Endothelial cell of umbilical vein (primary cell): Measurements from ENCODE around the gene SRRM3. TPM values are rescaled to one million over a fixed set of nuclear protein-coding genes. Genes with fewer than 3 reads are reported as not detected.

Experiments used
- BruUV-seq: library from RNA; stranded (reverse); fragments of 400-500 nt; replicated peaks from 2 replicates; lab custom pipeline; 2021; lab: Mats Ljungman, UMichigan
- CTCF ChIA-PET: fragments of 300-600, 350-600 bp; sonication (Branson Sonifier 250); formaldehyde crosslinking; loops from one replicate; lab custom pipeline; 2021; ENCODE audit warnings: antibody characterized with exemption, inconsistent platforms; lab: Charles Lee
- POLR2A ChIA-PET: fragments of 300-600, 350-600 bp; sonication (Branson Sonifier 250); formaldehyde crosslinking; loops from one replicate; lab custom pipeline; 2021; ENCODE audit warnings: antibody characterized with exemption, inconsistent platforms; lab: Charles Lee
- DNase-seq: peaks from one replicate; pipeline ENCODE4 v3.0.0-alpha.2; 2011; ENCODE audit warnings: low read depth, low spot score
- FAIRE-seq: peaks from 2 replicates; lab custom pipeline; 2011; peaks lifted over from hg19 to GRCh38; lab: Jason Lieb, UNC
- H2AFZ ChIP-seq: 2 replicates; pipeline ENCODE4 v1.6.0; 2012; ENCODE audit warnings: low read depth, low read length, control low read depth, inconsistent platforms
- H3K27ac ChIP-seq: 2 replicates; pipeline ENCODE4 v1.5.1; 2011; ENCODE audit warnings: low read depth, mild to moderate bottlenecking, control low read depth, low read length, moderate library complexity; ENCODE audit not compliant: insufficient read depth
- H3K27me3 ChIP-seq, 2 experiments: 2 replicates each; pipeline versions ENCODE4 v1.6.0 to v1.6.1; 2011; ENCODE audit warnings: low read length in 2 of 2, mixed read lengths in 1 of 2; ENCODE audit not compliant: control insufficient read depth in 2 of 2, insufficient read depth in 2 of 2
- H3K36me3 ChIP-seq, 2 experiments: 2 replicates in 1 of 2; 3 replicates in 1 of 2; pipeline ENCODE4 v1.5.1; 2011; ENCODE audit warnings: low read length in 2 of 2, mild to moderate bottlenecking in 1 of 2, moderate library complexity in 1 of 2; ENCODE audit not compliant: control insufficient read depth in 2 of 2, insufficient read depth in 2 of 2; ENCODE audit errors: extremely low read depth in 1 of 2
- H3K4me1 ChIP-seq: 3 replicates; pipeline ENCODE4 v1.5.1; 2011; ENCODE audit warnings: mild to moderate bottlenecking, low read length; ENCODE audit not compliant: control insufficient read depth, insufficient read depth; ENCODE audit errors: extremely low read depth
- H3K4me2 ChIP-seq: 2 replicates; pipeline ENCODE4 v1.6.1; 2011; ENCODE audit warnings: low read length, control low read depth, mixed read lengths; ENCODE audit not compliant: insufficient read depth
- H3K4me3 ChIP-seq, 3 experiments: fragments of 200-600 bp in 1 of 3; sonication (generic), shearing (Covaris generic) in 1 of 3; replicated peaks in 1 of 3; 2 replicates each; pipeline ENCODE4 v1.5.1; 2011 to 2016; ENCODE audit warnings: control low read depth in 3 of 3, low read length in 3 of 3, mild to moderate bottlenecking in 2 of 3, inconsistent platforms in 1 of 3, low read depth in 1 of 3, moderate library complexity in 1 of 3; ENCODE audit not compliant: insufficient read depth in 1 of 3
- H3K79me2 ChIP-seq: 2 replicates; pipeline ENCODE4 v1.6.0; 2012; ENCODE audit warnings: low read length, inconsistent platforms; ENCODE audit not compliant: control insufficient read depth, insufficient read depth
- H3K9ac ChIP-seq: replicated peaks from 2 replicates; pipeline ENCODE3; 2011; ENCODE audit warnings: low read length, control low read depth; ENCODE audit not compliant: insufficient read depth; ENCODE audit errors: extremely low read depth
- H3K9me1 ChIP-seq: replicated peaks from 3 replicates; pipeline ENCODE4 v1.6.0; 2011; ENCODE audit warnings: mild to moderate bottlenecking, low read length; ENCODE audit not compliant: control insufficient read depth, insufficient read depth; ENCODE audit errors: extremely low read depth
- H3K9me3 ChIP-seq: replicated peaks from 2 replicates; pipeline ENCODE4 v1.5.1; 2012; ENCODE audit warnings: low read length, inconsistent platforms; ENCODE audit not compliant: control insufficient read depth, insufficient read depth
- H4K20me1 ChIP-seq: replicated peaks from 2 replicates; pipeline ENCODE3; 2011; ENCODE audit warnings: mild to moderate bottlenecking, low read length; ENCODE audit not compliant: control insufficient read depth, insufficient read depth; ENCODE audit errors: extremely low read depth
- CTCF ChIP-seq, 2 donors: IDR thresholded peaks; 1 replicate in 1 of 2; 2 replicates in 1 of 2; pipeline ENCODE4 v1.5.1; 2011; ENCODE audit warnings: low read length in 2 of 2, mild to moderate bottlenecking in 2 of 2, moderate library complexity in 2 of 2, control low read depth in 1 of 2, inconsistent platforms in 1 of 2, low read depth in 1 of 2; ENCODE audit not compliant: insufficient read depth in 1 of 2; ENCODE audit errors: extremely low read depth in 1 of 2
- EZH2 ChIP-seq: IDR thresholded peaks from 2 replicates; pipeline ENCODE4 v1.6.1; 2012; ENCODE audit warnings: borderline replicate concordance, low read depth, mild to moderate bottlenecking, moderate library complexity, low read length, inconsistent platforms; ENCODE audit not compliant: severe bottlenecking
- FOS ChIP-seq: IDR thresholded peaks from 2 replicates; pipeline ENCODE4 v1.6.1; 2011; ENCODE audit warnings: mild to moderate bottlenecking, low read length, moderate library complexity, borderline replicate concordance; ENCODE audit not compliant: insufficient read depth
- GATA2 ChIP-seq: IDR thresholded peaks from 2 replicates; pipeline ENCODE4 v1.7.0; 2011; ENCODE audit warnings: low read depth, mild to moderate bottlenecking, moderate library complexity, mixed read lengths, low read length; ENCODE audit not compliant: insufficient read length, insufficient read depth
- JUN ChIP-seq: IDR thresholded peaks from 2 replicates; pipeline ENCODE4 v1.6.1; 2011; ENCODE audit warnings: borderline replicate concordance, low read depth; ENCODE audit not compliant: insufficient read length, insufficient read depth
- MYC ChIP-seq: IDR thresholded peaks from one replicate; pipeline ENCODE4 v1.6.1; 2011; ENCODE audit warnings: mild to moderate bottlenecking, low read depth, low read length
- POLR2A ChIP-seq: IDR thresholded peaks from 2 replicates; pipeline ENCODE4 v1.6.1; 2012; ENCODE audit warnings: low read depth, mild to moderate bottlenecking, control low read depth, low read length
- POLR2AphosphoS5 ChIP-seq: IDR thresholded peaks from 2 replicates; pipeline ENCODE4 v1.6.1; 2012; ENCODE audit warnings: low read depth, mild to moderate bottlenecking, control low read depth, low read length, moderate library complexity; ENCODE audit not compliant: insufficient read depth
- dilution Hi-C: fragments of 300-500 bp; cut with MboI; formaldehyde crosslinking; loops from one replicate; pipeline ENCODE4 v1.15.0; 2019; ENCODE audit warnings: low sequenced_read_pairs; ENCODE audit not compliant: extremely low pct_ligation_motif_present
- intact Hi-C: fragments of 100-400 bp; cut with micrococcal nuclease; formaldehyde crosslinking; loops from one replicate; pipeline ENCODE4 v1.10.0; 2022
- polyA plus RNA-seq, 4 experiments: library from polyadenylated mRNA; depleted of rRNA in 3 of 4; stranded (reverse) in 3 of 4; unstranded in 1 of 4; fragments of >200 nt; gene quantifications; 2 replicates each; pipeline versions ENCODE4 v1.2.1 to v1.2.3, GENCODE V29; 2011 to 2012; ENCODE audit warnings: missing spikeins in 1 of 4
- total RNA-seq: library from RNA; stranded (reverse); gene quantifications from 2 replicates; pipeline ENCODE4 v1.2.3, GENCODE V29; 2021
- TF ChIP-seq, protein P1 (sequence below): IDR thresholded peaks from 2 replicates; pipeline ENCODE4 v1.6.1; 2011; ENCODE audit not compliant: insufficient read depth, insufficient read length

The SRRM3 gene
- total and polyA plus RNA-seq, 2 donors (not counting 3 experiments of a cell fraction or from before 2014, with no cell fraction given), result 4.4 to 5.4 TPM

DNA sequence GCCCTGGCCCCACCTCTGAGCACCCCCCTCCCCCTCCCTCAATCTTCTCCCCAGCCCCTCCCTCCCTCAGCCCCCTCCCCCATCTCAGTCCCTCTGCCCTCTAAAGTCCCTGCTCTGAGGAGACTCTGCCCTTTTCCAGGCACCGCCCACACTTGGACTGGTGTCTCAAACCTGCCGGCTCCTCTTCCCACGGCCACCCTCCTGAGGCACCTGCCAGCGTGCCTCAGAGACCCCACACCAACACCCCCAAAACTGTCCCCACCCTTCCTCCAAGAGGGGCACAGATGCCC lies 66.1 kb downstream of the SRRM3 start:
- no peak for FAIRE-seq
- no peak overlapping the region for H3K27ac ChIP-seq
- no peaks in the 10 kb centered on the region for H3K9me1 ChIP-seq
- H3K9me3 ChIP-seq, result no peaks in the 10 kb centered on the region
- H3K79me2 ChIP-seq, result no peaks in the 10 kb centered on the region
- no peaks in the 10 kb centered on the region for H3K36me3 ChIP-seq
- no peaks in the 10 kb centered on the region for H4K20me1 ChIP-seq
- no peak overlapping the region for H3K4me3 ChIP-seq
- no peak overlapping the region for H3K9ac ChIP-seq
- ChIA-PET CTCF (no interaction called here), POLR2A (no interaction called here)
- peaks cover 27 to 33% of the 10 kb centered on the region in 2 experiments for H3K27me3 ChIP-seq
- intact Hi-C loops, result loop anchor here (5.0 kb wide), 1 partner anchor 41 kb away; no protein-coding TSS in a partner anchor
- TF ChIP-seq, protein P1, sequence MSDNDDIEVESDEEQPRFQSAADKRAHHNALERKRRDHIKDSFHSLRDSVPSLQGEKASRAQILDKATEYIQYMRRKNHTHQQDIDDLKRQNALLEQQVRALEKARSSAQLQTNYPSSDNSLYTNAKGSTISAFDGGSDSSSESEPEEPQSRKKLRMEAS, result no peak
- TF ChIP-seq MYC, result no peak
- no peak for TF ChIP-seq GATA2
- TF ChIP-seq CTCF (IDR thresholded peaks at IDR 0.05; ENCODE audit: extremely low read depth in 1 of 2, insufficient read depth in 1 of 2, low read depth in 1 of 2, low read length in 2 of 2), result no peak
- TF ChIP-seq FOS, result no peak
- no peak for TF ChIP-seq POLR2A
- TF ChIP-seq POLR2AphosphoS5, result no peak
- no peak for TF ChIP-seq JUN
- no peak for TF ChIP-seq EZH2
- no peak overlapping the region for H2AFZ ChIP-seq
- BruUV-seq, result no TSS peak
- peaks cover 4% of the 10 kb centered on the region for H3K4me1 ChIP-seq
- no peak overlapping the region for H3K4me2 ChIP-seq
- no peak for DNase-seq
- dilution Hi-C loops, result no loop called here
